ENCODE measurements around the gene SLC13A2.

SLC13A2 gene

DNA sequence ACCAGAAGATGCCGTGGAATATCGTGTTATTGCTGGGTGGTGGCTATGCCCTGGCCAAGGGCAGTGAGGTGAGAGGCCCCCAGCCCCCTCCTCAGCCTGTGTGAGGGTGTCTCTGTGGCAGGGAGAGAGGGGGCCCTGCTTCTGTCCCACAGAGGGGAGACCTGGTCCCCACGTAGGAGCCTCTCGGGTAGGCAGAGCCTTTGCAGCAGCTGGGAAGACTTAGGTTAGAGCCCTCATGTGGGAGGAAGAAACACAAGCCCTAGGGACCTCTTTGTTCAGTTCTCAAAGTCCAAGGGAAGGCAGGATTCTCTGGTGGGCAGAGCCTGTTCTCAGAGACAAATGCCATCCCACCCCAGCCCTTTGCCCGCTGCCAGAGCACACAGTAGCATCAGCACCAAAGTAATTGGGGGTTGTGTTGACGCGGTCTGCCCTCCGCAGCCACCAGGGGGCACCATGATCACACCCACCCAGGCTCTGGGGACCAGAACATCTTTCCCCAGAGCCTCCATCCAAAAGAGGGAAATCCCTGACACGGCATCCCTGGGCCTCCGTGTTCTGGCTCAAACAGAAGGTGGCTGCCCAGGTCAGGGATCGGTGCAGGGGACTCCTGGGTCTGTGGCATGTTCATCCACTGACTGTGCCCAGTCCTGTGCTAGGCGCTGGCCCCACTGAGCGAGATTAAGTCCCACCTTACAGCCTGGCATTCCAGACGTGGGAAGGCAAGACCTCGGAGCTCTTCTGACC lies 21.2 kb downstream of the SLC13A2 start:
- peak; percentile 75 for DNase-seq

- DNase-seq, result no peak
Observed at GRCh38 chr17:28495635-28496034, 22.2 kb downstream of the SLC13A2 start.

DNA sequence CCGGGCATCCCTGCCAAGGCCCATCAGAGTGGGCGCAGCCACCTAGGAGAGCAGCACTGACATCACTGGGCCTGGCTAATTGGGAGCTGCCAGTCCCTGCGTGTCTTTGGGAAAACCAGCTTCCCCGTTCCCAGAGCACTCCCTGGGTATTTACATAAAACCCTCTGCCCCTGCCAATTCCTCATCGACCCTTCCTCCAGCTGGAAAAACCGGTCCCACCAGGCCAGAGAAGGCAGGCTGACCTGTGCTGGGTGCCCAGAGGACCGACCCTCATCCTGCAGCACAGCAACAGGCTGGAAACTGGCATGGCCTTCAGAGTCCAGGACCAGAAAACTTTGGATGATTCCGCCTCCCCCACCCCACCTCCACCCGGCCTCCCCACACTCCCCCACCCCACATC lies 24.5 kb downstream of the SLC13A2 start:
- DNase-seq, result no peak

DNA sequence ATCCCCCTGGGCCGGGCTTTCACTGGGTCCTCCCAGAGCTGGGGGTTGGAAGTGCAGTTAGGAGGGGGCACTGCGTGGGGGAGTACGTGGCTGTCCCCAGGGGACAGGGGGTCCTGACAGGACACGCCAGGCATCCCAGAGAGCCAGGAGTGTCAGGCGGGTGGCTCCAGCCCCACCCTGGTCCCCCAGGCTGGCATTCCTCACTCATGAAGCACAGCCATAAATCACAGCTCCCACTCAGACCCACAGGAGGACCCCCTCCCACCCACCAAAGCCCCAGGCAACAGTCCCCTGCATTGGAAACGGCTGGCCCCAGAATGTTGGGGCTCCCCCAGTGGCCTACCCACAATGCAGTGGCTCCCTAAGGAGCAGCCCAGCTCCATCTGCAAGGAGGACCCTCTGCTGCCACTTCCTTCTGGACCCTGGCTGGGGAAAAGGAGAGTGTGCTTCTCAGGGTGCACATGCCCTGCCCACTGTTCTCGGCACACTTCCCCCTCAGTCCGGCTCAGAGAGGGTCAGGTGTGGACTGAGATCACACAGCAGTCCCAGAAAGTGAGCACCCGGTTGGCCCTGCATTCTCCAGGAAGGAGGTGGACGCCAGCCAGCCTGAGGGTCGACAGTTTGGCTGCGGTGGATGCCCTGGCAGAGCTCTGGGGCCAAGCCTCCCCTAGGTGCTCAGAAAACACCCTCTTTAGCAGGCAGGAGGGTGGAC lies 25.4 kb downstream of the SLC13A2 start:
- no peak for DNase-seq

GRCh38 chr17:28499364-28499664 lies 25.9 kb downstream of the SLC13A2 start:
- no peak for DNase-seq

DNA sequence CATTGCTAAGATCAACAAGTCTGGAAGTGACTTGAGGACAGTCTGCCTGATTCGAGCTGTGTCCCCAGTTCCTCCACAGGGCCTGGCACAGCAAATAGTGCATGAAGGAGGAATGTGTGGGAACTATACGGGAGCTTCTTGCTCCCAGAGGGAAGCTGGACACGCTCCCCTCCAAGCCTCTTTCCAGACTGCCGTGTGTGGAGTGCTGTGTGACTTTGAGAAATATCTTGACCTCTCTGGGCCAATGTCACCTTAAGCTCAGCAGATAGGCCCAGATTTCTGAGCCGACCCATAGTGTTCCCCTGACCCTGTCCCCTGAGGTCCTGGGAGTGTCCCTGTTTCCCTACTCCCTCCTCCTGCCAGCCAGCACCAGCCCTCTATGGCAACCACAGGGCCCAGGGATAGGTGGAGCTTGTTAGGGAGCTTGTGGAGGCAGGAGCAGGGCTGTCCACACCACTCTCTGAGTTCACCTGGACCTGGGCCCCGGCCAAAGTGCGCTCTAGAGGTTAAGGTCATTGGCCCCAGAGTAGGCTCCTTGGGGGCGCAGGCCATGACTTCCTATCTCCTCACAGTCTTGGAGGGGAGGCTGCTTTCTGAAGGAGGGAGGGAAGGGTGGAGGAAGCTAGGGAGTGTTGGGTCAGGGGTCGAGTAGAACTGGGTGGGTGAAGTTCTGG lies 26.4 kb downstream of the SLC13A2 start:
- DNase-seq, result no peak

GRCh38 chr17:28500712-28501379 lies 27.4 kb downstream of the SLC13A2 start:
- no peak for DNase-seq

DNA sequence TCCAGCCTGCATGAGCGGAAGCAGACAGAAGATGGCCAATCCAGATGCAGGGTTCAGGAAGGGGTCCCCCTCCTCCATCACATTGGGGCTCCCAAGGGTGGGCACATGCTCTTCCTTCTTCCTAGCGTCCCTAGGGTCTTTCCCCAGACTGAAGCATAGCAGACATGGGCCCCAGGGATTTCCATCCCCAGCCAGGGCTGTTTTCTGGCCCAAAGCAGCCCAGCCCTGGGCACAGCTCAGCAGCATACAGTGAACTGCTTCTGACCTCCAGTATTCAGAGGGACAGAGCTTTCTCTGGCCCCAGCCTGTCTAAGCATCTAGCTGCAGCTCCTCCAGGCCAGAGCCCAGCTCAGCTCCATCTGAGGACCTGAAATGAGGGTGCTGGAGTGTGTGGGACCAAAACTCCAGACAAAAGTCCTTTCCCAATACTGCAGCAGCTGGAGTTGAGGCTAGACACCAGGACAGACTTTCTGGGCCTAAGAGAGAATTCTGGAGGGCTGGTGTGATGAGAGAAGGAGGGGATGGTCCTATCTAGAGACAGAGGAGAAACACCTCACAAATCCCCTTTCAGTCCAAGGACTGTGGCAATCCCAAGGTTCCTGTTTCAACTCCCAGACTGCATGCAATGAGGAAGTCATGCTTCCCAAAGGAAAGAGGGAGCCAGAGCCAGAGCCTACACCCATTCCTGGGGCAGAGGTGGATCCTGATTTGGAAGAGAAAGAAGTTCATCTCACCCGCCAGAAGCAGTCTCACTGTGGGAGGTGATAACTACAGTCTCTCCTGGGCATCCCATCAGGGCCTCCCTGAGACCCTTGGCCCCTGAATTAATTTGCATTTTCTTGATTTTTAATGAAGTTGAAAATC lies 28.2 kb downstream of the SLC13A2 start:
- DNase-seq, result no peak

DNA sequence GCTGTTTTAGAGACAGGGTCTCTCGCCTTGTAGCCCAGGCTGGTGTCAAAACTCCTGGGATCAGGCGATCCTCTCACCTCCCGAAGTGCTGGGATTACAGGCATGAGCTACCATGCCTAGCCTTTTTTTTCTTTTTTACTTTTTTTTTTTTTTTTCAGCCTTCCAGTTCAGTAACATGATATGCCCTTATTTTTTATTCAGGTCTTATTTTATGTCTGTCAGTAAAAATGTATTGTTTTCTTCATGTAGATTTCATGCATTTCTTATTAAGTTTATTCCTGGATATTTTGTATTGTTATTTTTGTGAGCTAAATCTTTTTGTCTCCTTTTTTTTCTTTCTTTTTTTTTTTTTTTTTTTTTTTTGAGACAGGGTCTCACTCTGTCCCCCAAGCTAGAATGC lies 30.0 kb downstream of the SLC13A2 start:
- DNase-seq, result no peak

- DNase-seq, result no peak
Observed at GRCh38 chr17:28505986-28506665, 32.7 kb downstream of the SLC13A2 start, which contains the start of gene FOXN1. Gene FOXN1 (plus strand): TSS chr17:28506348. CDS start chr17:28523970, 17,622 bp downstream.

GRCh38 chr17:28506763-28507487 lies 33.5 kb downstream of the SLC13A2 start:
- DNase-seq, result no peak

DNA sequence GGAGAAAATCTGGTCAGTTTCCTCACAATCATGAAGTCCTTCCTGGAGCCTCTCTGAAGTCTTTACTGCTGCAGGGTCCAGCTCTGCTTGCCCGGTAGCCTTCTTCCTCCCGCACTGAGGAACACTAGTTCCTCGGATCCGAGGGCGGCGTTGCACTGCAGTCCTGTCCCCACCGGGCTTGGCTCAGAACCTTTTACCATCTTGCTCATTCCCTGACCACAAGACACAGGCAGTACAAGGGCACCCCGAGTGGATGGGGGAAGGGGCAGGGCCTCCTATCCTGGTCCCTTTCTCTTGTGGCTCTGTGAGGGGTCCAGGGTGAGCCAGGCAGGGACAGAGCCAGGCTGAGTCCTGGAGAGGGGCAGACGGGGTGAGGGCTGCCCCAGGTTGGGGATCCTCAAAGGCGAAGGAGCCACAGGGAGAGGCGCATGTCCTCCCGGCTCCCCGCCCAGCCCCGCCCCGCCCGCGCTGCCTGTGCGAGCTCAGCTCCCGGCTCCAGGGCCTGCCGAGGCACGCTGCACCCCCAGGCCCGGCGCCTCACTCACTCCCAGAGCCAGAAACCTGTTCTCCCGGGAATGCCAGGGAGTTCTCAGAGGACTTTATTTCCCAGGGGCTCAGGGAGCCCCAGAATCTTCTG lies 34.2 kb downstream of the SLC13A2 start:
- no peak for DNase-seq

- DNase-seq, result no peak
Observed at GRCh38 chr17:28508211-28508724, 34.8 kb downstream of the SLC13A2 start.

GRCh38 chr17:28509789-28510188 lies 36.3 kb downstream of the SLC13A2 start:
- DNase-seq, result no peak

GRCh38 chr17:28511858-28512461 lies 38.5 kb downstream of the SLC13A2 start:
- DNase-seq, result no peak

- DNase-seq, result no peak
Observed at GRCh38 chr17:28513476-28513875, 40.0 kb downstream of the SLC13A2 start.

DNA sequence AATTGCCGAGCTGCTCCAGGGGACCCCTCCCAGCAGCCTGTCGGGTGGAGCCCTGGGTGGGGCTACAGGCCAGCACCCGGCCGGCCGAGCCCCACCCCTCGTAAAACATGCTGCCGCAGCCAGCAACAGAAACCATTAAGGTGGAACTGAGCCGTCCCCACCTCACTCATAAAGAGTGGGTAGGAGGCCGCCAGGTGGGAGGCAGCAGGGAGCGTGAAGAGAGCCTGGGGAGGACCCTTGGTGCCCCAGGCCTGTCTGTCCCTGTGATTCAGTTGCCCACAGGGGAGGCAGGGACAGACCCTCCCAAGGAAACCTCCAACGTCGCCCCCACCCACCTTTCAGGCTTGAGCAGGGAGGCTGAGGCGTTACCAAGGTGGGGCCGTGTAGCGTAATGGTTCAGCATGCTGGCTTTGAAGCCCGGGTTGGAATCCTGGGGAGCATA lies 41.1 kb downstream of the SLC13A2 start:
- no peak for DNase-seq

GRCh38 chr17:28515518-28515917 lies 42.1 kb downstream of the SLC13A2 start:
- no peak for DNase-seq

- DNase-seq, result no peak
Observed at GRCh38 chr17:28518132-28518531, 44.7 kb downstream of the SLC13A2 start.

DNA sequence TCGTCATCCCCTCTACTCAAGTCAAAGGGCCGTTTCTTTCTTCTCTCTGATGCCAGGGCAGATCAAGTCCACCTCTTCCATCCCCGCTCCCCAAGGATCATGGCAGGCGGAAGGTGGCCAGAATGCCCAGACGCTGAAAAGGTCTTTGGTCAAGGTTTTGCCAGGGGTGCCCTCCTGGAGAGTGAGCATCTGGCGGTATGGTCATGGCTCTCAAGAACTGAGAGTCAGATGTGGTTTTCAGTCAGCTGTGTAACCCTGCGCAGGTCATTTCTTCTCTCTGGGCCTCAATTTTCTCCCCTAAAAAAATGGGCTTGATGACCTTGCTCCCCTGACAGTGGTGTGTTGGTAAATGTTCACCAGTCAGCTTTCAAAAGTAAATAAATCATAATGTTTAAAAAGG lies 45.1 kb downstream of the SLC13A2 start:
- DNase-seq, result no peak
